GM18517 (cell line): Measurements from ENCODE around the gene SURF2.
A peak's percentile ranks its signal among the peaks of the same experiment; 100 is the strongest.

Source experiments
- ATAC-seq: cut with Tn5 transposase; IDR thresholded peaks from one replicate; pipeline ENCODE4 v1.9.1; 2021; ENCODE audit warnings: mild to moderate bottlenecking, moderate library complexity; ENCODE audit not compliant: unreplicated experiment

SURF2 gene

GRCh38 chr9:133353548-133353947 is 2.8 kb upstream of the SURF2 start:
- no peak for ATAC-seq

GRCh38 chr9:133354766-133355165 is 1.6 kb upstream of the SURF2 start:
- no peak for ATAC-seq

DNA sequence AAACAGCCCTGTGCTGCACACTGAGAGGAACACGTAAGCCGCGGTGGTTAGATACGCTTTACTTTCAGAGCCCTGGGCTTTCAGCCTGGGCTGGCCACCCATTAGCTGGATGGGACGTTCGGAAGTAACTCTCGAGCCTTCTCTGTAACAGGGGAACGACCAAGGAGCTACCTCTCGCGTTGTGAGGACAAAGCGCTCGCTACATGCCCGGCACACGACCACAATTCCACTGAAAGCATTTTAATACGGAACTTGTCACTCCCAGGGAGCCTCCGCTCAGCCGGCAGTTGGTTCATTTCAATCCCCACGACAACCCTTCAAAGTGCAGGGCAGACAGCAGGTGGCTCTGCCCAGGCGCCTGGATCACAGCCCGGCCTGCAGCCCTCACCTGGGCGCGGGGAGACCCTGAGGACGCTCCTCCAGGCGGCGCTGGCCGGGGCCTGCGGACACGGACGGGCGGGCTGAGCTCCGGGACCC is 431 bp upstream of the SURF2 start:
- ATAC-seq: peak; percentile 14

DNA sequence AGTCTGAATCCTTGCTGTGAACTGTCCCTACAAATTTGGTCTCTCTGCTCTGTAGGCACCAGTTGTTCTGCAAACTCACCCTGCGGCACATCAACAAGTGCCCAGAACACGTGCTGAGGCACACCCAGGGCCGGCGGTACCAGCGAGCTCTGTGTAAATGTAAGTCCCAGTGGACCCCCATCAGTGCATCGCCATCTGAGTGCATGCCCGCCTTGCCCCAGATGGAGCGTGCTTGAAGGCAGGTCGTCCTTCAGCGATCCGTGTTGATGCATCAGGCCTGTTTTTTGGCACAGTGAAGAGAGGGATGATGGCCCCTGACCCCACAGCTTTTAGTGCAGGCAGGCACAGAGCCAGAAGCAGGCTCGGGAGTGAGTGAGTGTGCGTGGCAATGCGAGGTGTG is 1.3 kb downstream of the SURF2 start:
- no peak for ATAC-seq

DNA sequence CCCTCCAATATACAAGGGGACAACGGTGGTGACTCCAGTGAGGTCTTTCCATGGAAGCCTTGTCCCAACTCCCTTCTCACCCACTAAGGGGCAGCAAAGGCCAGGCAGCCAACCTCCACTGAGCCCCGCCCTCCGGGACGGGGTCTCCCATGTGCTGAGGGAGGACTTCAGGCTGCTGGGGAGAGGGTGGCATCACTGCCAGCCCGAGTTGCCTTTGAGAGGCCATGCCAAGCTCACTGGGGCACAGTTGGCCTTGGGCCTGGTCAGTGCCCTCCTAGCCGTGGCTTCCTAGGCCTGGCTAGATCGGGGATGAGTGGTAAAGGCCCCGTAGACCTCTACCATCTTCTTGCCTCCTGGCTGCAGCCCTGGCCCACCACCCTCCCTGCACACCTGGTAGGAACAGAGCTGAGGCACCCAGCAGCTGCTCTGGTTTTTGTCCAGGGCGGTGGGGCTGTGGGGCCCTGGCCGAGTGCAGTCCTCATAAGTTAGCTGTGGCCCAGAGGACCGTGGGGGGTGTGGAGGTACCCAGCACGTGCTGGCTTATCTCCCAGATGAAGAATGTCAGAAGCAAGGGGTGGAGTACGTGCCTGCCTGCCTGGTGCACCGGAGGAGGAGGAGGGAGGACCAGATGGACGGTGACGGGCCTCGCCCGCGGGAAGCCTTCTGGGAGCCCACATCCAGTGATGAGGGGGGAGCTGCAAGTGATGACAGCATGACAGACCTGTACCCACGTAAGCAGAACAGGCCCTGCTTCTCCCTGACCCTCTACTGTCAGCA is 3.2 kb downstream of the SURF2 start:
- no peak for ATAC-seq

GRCh38 chr9:133360400-133361393 is 4.3 kb downstream of the SURF2 start:
- ATAC-seq: no peak

- ATAC-seq: no peak
Measured at GRCh38 chr9:133361507-133362092, 5.2 kb downstream of the SURF2 start.

GRCh38 chr9:133362359-133363044 is 6.2 kb downstream of the SURF2 start:
- no peak for ATAC-seq

DNA sequence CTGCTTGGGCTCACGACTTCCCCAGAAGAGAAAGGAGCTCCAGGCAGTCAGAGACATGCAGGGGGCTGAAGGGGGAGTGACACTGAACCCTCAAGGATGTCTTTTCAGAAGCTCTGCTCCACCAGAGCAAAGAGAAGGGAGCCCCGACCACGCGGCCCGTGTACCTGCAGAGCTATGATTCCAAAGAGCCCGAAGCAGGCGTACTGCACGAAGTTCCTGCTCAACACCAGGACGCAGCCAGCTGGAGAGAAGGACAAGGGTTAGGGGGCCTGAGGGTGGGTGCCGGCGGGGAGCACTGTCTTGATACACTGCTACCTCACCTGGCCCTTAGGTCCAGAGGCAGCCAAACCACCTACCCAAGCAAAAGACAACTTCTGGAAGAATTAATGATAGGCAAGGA is 10.1 kb downstream of the SURF2 start:
- no peak for ATAC-seq

- no peak for ATAC-seq
Measured at GRCh38 chr9:133367221-133367620, 10.9 kb downstream of the SURF2 start.

- no peak for ATAC-seq
Measured at GRCh38 chr9:133367778-133368177, 11.4 kb downstream of the SURF2 start.

DNA sequence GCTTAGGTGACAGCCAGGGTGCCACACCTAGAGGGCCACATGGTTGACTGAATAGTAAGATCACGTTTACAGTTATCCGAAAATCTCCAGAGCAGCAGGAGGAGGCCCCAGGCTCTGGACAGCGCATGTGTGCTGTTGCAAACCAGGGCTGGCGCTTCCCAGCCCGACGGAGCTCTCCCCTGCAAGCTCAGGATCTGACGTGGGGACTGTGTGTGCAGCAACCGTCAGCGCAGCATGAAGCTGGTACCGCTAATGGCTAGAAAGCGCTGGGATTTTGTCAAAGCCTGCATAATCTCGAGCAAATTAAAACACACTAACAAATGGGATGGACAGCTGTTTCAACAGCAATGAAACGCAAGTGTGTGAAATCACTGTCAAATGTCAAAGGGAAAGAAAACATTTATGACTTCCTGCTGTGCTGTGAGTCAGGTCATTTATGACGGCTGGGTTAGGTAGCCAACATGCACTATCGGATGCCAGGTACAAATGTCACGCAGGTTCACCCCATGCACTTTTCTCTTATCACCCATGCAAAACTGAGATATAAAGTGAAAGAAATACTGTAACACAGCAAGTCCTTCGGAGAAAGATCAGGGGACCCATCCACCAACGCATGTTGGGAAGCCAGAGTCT is 12.0 kb downstream of the SURF2 start:
- no peak for ATAC-seq

GRCh38 chr9:133369422-133369821 is 13.1 kb downstream of the SURF2 start:
- ATAC-seq: no peak

DNA sequence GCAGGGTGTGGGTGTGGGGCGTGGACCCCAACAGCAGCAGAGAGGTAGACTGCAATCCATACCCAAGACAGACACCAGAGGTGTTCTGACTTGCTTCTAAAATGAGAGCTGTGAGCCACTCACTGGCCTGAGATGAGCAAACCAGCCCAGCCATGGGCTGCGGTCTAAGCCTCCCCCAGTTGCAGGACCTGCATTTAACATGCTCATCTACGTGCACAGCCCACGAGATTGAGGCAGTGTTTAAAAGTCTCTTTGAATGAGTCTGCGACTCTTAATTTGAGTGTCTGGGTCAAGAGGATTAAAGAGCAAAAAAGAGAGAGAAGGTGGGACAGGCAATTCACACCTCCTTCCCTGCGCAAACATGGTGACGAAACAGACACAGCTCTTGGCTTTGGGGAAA is 13.6 kb downstream of the SURF2 start:
- no peak for ATAC-seq

GRCh38 chr9:133370685-133371084 is 14.3 kb downstream of the SURF2 start:
- no peak for ATAC-seq

DNA sequence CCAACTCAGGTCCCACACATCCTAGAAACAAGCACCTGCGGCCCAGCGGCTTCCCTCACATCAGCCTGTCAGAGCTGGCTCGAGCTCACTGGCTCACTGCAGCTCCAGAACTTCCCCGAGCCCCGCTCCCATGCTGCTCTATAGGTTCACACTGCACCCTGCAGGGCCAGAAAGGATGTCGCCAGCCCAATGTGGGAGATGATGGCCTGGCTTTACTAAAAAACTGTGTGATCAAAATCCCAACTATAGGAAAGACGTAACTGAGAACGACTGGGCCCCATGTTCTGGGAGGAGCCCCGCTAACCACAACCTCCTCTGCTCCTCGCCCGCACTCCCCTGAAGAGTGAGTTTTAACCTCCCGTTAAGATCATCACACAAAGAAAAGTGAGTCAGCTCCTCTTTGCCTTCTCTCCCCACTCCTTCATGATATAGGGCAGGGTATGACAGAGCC is 14.9 kb downstream of the SURF2 start:
- no peak for ATAC-seq

GRCh38 chr9:133372144-133372543 is 15.8 kb downstream of the SURF2 start:
- no peak for ATAC-seq

DNA sequence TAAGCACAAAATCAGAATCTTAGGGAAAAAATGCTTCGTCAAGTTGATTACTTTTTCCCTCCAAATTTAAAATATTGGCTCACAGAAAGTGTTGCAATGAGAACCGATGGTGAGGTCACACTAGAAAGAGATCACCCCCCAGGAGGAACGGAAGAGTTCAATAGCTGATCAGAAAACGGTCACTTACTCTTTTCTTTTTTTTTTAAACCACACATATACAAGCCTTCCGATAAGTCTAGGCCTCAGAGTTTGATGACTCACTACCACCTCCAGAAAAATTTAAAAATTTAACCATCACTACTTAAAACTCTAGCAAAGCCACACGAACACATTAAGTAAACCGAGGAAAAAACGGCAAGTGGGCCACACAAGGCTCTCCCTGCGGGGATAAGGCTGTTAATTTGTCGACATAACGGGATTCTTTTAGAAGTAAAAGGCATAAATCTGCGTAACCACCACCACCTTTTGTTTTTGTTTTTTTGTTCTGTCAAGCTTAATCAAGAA is 18.3 kb downstream of the SURF2 start:
- no peak for ATAC-seq

DNA sequence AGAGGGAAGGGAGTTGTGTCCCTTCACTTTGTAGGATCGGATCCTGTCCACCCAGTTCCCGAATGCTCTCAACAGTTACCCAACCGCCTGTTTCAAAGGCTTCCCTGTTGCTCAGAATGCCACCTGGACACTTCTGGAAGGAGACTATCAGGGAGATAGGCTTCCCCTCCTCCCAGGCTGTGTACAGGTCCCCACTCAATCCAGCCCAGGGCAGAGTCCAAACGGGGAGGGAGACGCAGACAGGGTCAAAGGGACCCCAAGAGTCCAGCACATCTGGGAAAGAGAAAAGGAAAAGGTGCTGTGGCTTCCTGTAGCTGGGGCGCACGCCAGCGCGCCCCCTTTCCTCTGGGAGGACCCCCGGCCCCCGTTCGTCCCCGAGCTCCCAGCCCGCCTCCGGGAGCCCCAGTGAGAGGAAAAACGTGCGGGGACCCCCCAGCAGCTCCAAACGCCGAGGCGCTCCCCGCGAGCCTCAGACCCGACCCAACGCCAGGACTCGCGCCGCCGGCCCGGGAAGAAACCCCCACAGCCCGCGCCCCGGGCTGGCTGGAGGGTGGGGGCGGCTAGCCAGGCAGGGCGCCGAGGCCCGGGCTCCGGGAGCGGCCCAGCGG is 18.9 kb downstream of the SURF2 start:
- no peak for ATAC-seq
